GM21619 (cell line): Measurements from ENCODE around the gene ELL2.

ENCODE experiments used
- ATAC-seq: cut with Tn5 transposase; IDR thresholded peaks from one replicate; pipeline ENCODE4 v1.9.1; 2021; ENCODE audit not compliant: unreplicated experiment

The ELL2 gene

DNA sequence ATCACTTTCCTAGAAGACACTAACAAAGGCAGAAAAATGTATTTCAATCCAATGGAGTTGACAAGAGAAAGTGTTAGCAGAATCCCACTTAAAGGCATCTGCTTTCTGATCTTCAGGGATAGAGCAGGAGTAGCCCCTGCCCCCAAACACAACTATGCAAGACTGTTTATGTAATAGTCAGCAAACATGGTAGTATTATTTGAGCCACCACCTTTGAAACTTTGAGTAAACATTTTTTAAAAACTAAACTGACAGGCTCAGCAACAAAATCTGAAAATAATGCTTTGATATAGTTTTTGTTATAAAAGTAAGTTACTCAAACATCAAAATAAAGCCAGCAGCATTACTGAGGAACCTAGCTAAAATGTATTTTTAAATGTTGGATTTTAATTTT, 4.8 kb downstream of the ELL2 start:
- no peak for ATAC-seq

- ATAC-seq, result no peak
Observed at GRCh38 chr5:95956021-95956899, 5.4 kb downstream of the ELL2 start.

- no peak for ATAC-seq
Observed at GRCh38 chr5:95954716-95955115, 6.9 kb downstream of the ELL2 start.

DNA sequence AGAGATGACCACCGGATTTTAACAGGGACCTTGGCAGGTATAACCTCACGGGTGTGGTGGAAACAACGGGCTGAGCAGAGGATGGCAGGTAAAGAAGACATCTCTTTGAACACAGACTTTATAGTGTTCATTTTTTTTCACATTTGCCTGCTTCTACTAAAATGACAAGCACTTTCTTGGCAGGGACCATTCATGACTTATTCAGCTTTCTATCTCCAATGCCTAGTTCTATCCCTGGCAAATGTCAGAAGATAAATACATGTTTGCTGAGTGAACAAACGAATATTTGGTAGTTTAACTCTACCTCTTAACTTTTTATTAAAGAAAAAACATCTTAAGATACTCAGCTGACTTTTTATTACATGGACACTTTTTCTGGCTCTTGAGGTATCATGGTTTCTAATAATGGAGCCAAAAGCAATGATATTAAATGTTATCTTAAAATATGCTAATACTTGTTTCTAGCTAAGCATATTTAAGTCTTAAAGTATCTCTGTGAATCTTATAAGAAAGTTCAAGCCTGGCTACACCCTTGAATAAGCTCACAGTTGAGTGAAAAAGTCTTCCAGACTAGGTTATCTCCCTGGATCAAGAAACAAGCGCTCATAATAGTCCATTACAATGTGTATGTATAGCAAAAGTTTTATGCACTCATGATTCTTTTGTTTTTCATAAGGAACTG, 8.5 kb downstream of the ELL2 start:
- ATAC-seq, result no peak

DNA sequence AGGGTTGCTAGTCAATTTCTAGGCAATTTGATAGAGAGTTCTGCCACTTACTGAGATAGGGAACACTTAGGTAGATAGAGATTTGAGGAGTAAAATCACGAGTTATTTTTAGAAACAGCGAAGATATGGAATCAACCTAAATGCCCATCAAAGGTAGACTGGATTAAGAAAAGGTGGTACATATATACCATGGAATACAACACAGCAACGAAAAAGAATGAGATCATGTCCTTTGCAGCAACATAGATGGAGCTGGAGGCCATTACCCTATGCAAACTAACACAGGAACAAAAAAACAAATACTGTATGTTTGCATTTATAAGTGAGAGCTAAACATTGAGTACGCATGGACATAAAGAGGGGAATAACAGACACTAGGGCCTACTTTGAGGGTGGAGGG, 9.7 kb downstream of the ELL2 start:
- ATAC-seq, result no peak

DNA sequence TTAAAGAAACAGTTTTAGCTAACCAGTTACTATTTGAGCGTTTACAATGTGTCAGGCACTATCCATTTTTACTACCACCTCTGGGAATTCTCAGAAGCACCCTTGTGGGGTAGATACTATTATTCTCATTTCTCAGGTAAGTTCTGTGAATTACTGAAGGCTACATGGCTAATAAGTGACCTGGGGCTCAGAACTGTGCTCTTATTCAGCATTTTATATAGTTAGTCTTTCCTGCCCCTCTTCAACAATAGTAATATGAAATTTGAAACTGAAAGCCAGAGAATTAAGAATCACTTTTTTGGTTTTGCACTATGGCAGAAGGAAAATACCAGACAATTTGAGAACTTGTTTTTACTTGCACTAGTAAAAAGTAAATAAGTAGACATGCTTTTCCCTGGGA, 11.8 kb downstream of the ELL2 start:
- ATAC-seq, result peak; percentile 92

GRCh38 chr5:95948631-95949030, 13.0 kb downstream of the ELL2 start:
- no peak for ATAC-seq

DNA sequence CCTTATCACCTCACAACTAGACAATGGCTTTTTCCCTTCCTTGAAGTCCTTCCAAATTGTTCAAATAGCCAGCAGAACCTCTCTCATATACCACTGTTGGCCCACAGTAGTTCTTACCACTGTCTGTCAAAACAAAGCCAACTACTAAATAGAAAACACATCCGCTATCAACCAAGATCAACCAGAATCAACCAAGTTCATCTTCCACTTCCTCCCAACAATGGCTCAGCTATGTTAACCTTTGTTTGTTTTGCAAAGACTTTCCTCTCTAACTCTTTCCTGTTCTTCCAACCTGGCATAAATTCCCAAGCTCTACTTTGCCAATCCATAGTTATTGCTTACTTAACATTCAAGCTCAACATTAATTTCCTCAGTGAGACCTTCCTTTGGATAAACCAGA, 15.2 kb downstream of the ELL2 start:
- ATAC-seq, result no peak

DNA sequence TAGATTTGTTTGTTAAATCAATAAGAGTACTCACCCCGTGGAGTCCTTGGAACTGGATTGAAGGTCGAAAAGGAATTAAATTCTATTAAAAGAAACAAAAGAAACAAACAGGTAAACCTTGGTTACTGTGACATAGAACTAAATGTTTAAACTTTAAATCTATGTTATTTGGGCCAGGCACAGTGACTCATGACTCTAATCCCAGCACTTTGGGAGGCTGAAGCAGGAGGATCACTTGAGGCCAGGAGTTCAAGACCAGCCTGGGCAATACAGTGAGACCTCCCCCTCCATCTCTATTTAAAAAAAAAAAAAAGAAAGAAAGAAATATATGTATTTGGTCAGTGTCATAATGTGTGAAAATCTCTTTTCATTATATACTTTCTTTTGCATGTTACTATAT, 18.7 kb downstream of the ELL2 start:
- no peak for ATAC-seq

DNA sequence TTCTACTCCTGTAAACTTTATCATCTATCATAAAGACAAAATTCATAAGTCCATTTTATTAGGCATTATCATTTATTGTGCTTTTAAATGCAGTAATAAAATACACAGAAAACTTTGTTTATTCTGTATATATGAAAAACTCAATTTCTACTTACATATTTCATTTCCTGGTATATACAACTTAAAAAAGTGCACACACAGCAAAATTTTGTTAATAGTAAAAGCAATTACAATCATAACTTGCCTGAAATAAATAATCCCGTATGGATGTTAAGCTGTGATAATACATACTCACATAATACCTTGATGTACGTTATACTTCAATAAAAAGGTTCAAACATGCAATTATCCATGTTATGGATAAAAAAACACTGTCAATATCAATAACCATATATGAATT, 19.2 kb downstream of the ELL2 start:
- ATAC-seq, result no peak

- ATAC-seq, result no peak
Observed at GRCh38 chr5:95941756-95942155, 19.9 kb downstream of the ELL2 start.

GRCh38 chr5:95940758-95941682, 20.6 kb downstream of the ELL2 start:
- no peak for ATAC-seq

DNA sequence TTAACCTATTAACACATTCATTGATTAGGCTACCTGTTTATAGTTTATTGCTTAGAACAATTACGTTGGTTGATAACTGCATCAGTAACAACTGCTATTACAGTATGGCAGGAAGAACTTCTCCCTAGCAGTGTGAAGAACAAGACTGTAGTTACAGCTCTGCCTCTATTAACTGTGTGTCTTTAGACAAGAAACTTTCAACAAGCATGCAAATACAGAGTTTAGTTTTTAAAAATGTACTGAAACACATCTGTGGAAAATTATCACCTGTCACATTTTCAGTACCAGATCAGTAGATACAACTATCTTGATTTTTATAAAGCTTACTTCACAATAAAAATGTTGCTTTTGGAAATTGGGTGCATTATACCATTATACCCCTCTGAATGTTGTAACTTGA, 22.2 kb downstream of the ELL2 start:
- peak; percentile 70 for ATAC-seq

DNA sequence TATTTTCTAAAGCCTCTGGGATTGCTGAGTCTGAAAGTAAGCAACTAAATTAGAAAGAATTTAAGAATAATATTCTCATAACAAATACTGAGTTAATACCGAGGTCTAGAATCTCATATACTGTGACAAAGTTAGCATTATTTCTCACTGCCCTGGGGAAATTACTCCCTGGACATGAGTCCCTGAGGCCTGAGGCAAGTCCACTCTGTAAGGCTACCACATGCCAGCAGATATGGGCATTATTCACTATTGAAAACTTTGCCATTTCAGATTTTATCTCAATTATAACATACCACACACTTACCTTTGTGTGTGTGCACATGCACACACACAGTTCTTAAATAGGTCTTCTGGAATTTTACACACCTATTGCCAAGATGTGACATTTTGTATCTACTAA, 22.9 kb downstream of the ELL2 start:
- ATAC-seq, result no peak

DNA sequence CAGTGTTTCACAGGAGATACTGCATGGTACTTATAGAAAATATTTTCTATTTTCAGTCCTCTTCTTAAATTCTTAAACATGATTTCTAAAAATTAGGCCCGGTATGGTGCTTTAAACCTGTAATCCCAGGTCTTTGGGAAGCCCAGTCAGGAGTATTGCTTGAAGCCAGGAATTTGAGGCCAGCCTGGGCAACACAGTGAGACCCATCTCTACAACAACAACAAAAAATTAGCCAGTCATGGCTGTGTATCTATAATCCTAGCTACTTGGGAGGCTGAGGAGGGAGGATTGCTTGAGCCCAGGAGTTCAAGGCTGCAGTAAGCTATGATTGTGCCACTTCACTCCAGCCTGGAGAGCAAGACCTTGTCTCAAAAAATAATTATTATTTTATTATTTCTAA, 23.3 kb downstream of the ELL2 start:
- no peak for ATAC-seq

DNA sequence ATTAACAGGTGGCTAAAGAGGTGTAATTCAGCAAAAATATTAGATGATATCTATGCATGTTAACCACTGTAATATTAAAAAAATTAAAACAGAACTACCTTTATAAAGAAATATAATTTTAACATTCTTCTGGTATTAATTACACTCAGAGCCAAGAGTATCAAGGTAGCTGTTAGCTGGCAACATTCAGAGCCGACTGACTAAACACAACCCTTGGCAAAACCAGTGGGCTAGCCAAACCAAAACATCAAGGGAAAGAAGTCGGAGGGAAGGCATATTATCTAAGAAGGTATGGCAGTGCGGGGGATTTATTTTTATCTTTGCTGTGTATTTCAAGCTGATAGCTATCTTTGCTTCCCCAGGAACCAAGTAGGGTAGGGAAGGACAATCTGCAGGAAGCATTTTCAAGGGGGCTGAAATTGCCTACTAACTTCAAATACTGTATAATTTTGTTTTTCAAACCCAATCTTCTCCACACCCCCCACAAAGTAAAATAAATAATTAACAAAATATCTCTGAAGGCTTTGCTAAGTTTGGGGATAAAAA, 24.0 kb downstream of the ELL2 start:
- ATAC-seq, result no peak

GRCh38 chr5:95936812-95937397, 24.7 kb downstream of the ELL2 start:
- no peak for ATAC-seq

DNA sequence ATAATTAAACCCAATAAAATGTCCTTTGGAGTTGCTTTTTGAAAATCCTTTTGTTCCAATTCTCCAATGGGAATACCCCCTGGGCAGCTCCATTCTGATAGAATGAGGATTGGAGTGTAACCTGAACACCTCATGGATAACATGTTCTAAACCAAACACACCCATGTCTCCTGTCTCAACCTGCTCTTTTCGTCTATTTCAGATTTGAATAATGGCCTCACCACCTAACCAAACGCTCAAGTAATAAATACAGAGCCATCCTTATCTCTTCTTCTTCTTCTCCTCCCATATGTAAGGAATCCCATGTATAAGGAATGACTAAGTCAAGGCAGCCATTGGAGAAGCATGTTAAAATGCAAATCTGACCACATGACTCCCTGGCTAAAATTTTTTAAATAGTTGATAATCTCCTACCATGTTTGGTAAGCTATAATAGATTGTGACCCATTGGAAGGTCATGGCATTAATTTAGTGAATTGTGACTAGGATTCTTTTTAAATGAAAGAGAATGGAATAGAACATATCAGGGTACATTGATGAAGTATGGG, 26.0 kb downstream of the ELL2 start:
- ATAC-seq, result no peak

DNA sequence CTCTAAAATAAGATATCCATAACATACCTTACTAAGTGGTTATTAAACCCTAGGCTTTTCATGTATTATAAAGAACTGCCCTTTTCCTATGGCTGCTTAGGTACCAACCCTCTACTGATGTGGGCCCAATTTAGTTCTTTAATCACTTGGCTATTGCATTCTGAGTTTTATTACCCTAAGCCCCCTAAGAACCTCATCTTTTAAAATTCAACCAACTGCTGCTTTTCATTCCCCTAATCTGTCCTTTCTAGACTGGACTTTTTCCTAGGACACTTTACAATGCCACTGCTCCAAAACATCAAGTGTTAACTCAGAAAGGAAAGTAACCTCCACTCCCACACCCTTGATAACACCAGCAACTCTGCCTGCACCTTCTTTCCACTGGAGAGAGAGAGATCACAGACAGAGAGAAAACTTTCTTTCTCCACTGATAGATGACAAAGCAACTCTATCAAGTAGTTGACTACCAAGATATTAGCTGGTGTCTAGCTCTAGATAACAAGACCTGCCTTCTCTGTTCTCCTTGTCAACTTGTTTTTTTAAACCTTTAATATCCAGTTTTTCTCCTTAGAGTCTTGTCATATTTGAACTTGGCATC, 27.3 kb downstream of the ELL2 start:
- no peak for ATAC-seq

DNA sequence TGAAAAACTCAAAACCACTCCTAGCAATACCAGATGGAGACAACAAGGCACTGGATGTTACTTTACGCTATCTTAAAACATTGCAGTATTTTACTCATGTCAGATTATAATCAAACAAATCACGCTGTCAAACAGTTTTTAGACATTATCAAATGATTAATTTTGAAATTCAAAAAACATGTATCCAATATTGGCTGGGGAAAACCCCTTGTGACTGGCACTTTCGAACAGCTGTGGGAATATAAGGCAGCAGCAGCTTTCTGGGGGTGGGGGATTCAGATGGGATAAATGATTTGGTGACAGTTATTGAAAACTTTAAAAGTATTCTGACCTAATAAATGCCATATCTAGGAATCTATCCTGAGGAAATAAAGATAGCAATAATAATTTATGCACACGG, 28.7 kb downstream of the ELL2 start:
- ATAC-seq, result no peak
